ENCODE results near the gene SH3TC1.

SH3TC1 gene

GRCh38 chr4:8180310-8181093, 18.6 kb upstream of the SH3TC1 start:
- no peak for DNase-seq (ENCODE audit: low read depth, low spot score)

GRCh38 chr4:8181119-8181518, 18.0 kb upstream of the SH3TC1 start:
- no peak for DNase-seq (ENCODE audit: low read depth, low spot score)

GRCh38 chr4:8181844-8182243, 17.2 kb upstream of the SH3TC1 start:
- DNase-seq (ENCODE audit: low read depth, low spot score) = no peak

GRCh38 chr4:8182294-8182693, 16.8 kb upstream of the SH3TC1 start:
- no peak for DNase-seq (ENCODE audit: low read depth, low spot score)

- DNase-seq (ENCODE audit: low read depth, low spot score) = no peak
Measured at GRCh38 chr4:8182858-8183725, 16.0 kb upstream of the SH3TC1 start.

- no peak for DNase-seq (ENCODE audit: low read depth, low spot score)
Measured at GRCh38 chr4:8184061-8184460, 15.0 kb upstream of the SH3TC1 start.

GRCh38 chr4:8185295-8185694, 13.8 kb upstream of the SH3TC1 start:
- no peak for DNase-seq (ENCODE audit: low read depth, low spot score)

- DNase-seq (ENCODE audit: low read depth, low spot score) = no peak
Measured at GRCh38 chr4:8185930-8186329, 13.2 kb upstream of the SH3TC1 start.

GRCh38 chr4:8188085-8188484, 11.0 kb upstream of the SH3TC1 start:
- DNase-seq (ENCODE audit: low read depth, low spot score) = no peak

- no peak for DNase-seq (ENCODE audit: low read depth, low spot score)
Measured at GRCh38 chr4:8188743-8189550, 10.1 kb upstream of the SH3TC1 start.

- no peak for DNase-seq (ENCODE audit: low read depth, low spot score)
Measured at GRCh38 chr4:8189551-8190466, 9.3 kb upstream of the SH3TC1 start.

GRCh38 chr4:8191136-8191747, 7.8 kb upstream of the SH3TC1 start:
- DNase-seq (ENCODE audit: low read depth, low spot score) = no peak

GRCh38 chr4:8192748-8193738, 6.0 kb upstream of the SH3TC1 start:
- no peak for DNase-seq (ENCODE audit: low read depth, low spot score)

GRCh38 chr4:8194306-8195242, 4.5 kb upstream of the SH3TC1 start:
- no peak for DNase-seq (ENCODE audit: low read depth, low spot score)

- DNase-seq (ENCODE audit: low read depth, low spot score) = no peak
Measured at GRCh38 chr4:8195431-8195830, 3.7 kb upstream of the SH3TC1 start.

GRCh38 chr4:8195841-8196458, 3.1 kb upstream of the SH3TC1 start:
- no peak for DNase-seq (ENCODE audit: low read depth, low spot score)

- no peak for DNase-seq (ENCODE audit: low read depth, low spot score)
Measured at GRCh38 chr4:8197521-8197920, 1.6 kb upstream of the SH3TC1 start.
